K562 (cell line): ENCODE data around the gene HEXIM1. TPM values are rescaled to one million over a fixed set of nuclear protein-coding genes. Genes with fewer than 3 reads are reported as not detected.

Experiments used
- CHD7 ChIP-seq: fragments of 200-600 bp; sonication (generic); IDR thresholded peaks from one replicate; pipeline ENCODE4 v1.6.1; 2012; ENCODE audit warnings: mild to moderate bottlenecking, low read depth, low read length, inconsistent platforms
- ELK3 ChIP-seq: fragments of 450-650 bp; formaldehyde crosslinking; IDR thresholded peaks from 2 replicates; pipeline ENCODE4 v1.4.0; 2020; ENCODE audit warnings: mild to moderate bottlenecking
- ZBTB17 ChIP-seq: fragments of 450-650 bp; formaldehyde crosslinking; IDR thresholded peaks from 2 replicates; pipeline ENCODE4 v1.4.0; 2020; ENCODE audit warnings: mild to moderate bottlenecking
- ZBTB40 ChIP-seq, 2 experiments: fragments of 450-650 bp in 1 of 2; sonication (generic) in 1 of 2; formaldehyde crosslinking in 1 of 2; IDR thresholded peaks; 2 replicates each; pipeline versions ENCODE4 v1.7.1 to v1.9.0; 2016 to 2022; ENCODE audit warnings: inconsistent platforms in 1 of 2, mild to moderate bottlenecking in 1 of 2, missing genetic modification reagents in 1 of 2
- polyA plus RNA-seq, 8 experiments: library from polyadenylated mRNA; depleted of rRNA in 4 of 8; stranded (reverse) in 5 of 8; unstranded in 3 of 8; fragments of >200 nt; fragmentation: Nextera tagmentation in 2 of 8; fragmentation: Illumina TruSeq in 1 of 8; extraction: Ambion mirVana in 2 of 8; extraction: Trizol in 1 of 8; gene quantifications; 2 replicates each; pipeline versions ENCODE4 v1.2.1 to v1.2.3, GENCODE V29; 2011 to 2014; ENCODE audit warnings: inconsistent platforms in 1 of 8, missing spikeins in 1 of 8
- total RNA-seq, 7 experiments: library from RNA; depleted of rRNA in 6 of 7; stranded (reverse); fragments of >200 nt in 6 of 7; fragmentation: Illumina TruSeq in 2 of 7; extraction: Trizol in 2 of 7; gene quantifications; 2 replicates each; pipeline versions ENCODE4 v1.2.1 to v1.2.3, GENCODE V29; 2011 to 2021; ENCODE audit warnings: low replicate concordance in 1 of 7

Gene HEXIM1
- total and polyA plus RNA-seq, 9 of the 15 experiments (the other 6 are each of a cell fraction or from before 2014, with no cell fraction given), result 1.4 to 28.3 (median 9.1) TPM

GRCh38 chr17:45161288-45162024 is 13.2 kb downstream of the HEXIM1 start, which contains the start of gene HEXIM2 (continued):
- TF ChIP-seq CHD7 (no peak), ELK3 (CRISPR knock-in tag) (no peak), ZBTB40 (IDR thresholded peaks at IDR 0.05) (peak; percentile 23; the same call in 1 of the 2 replicates), ZBTB40 (CRISPR knock-in tag; IDR thresholded peaks at IDR 0.05) (no peak; the same call in 1 of the 2 replicates), ZBTB17 (no peak)
